ENCODE data around the gene ARG1. TPM values are rescaled to one million over a fixed set of nuclear protein-coding genes. Genes with fewer than 3 reads are reported as not detected.
"Not testable (repeated sequence)": the region's sequence is repeated elsewhere in the genome, so short reads cannot be mapped to it uniquely, and the experiment has no call there.

ARG1 gene
- total RNA-seq = 1 to 10 TPM in 3 of 8 experiments, under 1 TPM in 4, not detected in 1; 0.45 to 1.5 (median 0.90) TPM

GRCh38 chr6:131572686-131573415 lies at the start of gene ARG1:
TSS of gene ARG1 (plus strand) at chr6:131573226. CDS start at chr6:131573283, 57 bp downstream.
- Histone ChIP-seq H3K4me1 (replicated peaks in 1 of 2) (no peaks in the 10 kb centered on the region), H3K4me3 (no peak within 1 kb of the TSS), H3K27ac (no peak within 1 kb of the TSS)
- in situ Hi-C loops (cut with MboI; ENCODE audit: low pct_unique_long_range_greater_than_20kb in 2 of 9, low sequenced_read_pairs in 9 of 9, unreplicated experiment in 9 of 9) = no loop called here
- ATAC-seq (replicated peaks in 6 of 8) = no peak
- 85 to 100% (median 94%) methylated on average over 2 to 6 of the region's 6 CpGs; no CpG with 5 or more reads in 1 of the 10 experiments for WGBS, 10 experiments

- no peak overlapping the region for H3K4me3 ChIP-seq
- 80 to 100% (median 94%) methylated on average over 1 of the region's 1 CpG; no CpG with 5 or more reads in 6 of the 10 experiments for WGBS, 10 experiments
- ATAC-seq (replicated peaks in 6 of 8) = no peak
- no peak overlapping the region for H3K27ac ChIP-seq
- no peaks in the 10 kb centered on the region for H3K4me1 ChIP-seq (replicated peaks in 1 of 2)
- in situ Hi-C loops (cut with MboI; ENCODE audit: low pct_unique_long_range_greater_than_20kb in 2 of 9, low sequenced_read_pairs in 9 of 9, unreplicated experiment in 9 of 9) = no loop called here
Observed at GRCh38 chr6:131523988-131524673, 48.9 kb upstream of the ARG1 start.

- Histone ChIP-seq H3K4me1 (replicated peaks in 1 of 2) (no peaks in the 10 kb centered on the region), H3K4me3 (no peak overlapping the region), H3K27ac (no peak overlapping the region)
- WGBS, 10 experiments = 73 to 98% (median 92%) methylated on average over 5 to 18 of the region's 25 CpGs; no CpG with 5 or more reads in 1 of the 10 experiments
- in situ Hi-C loops (cut with MboI; ENCODE audit: low pct_unique_long_range_greater_than_20kb in 2 of 9, low sequenced_read_pairs in 9 of 9, unreplicated experiment in 9 of 9) = loop anchor here in 8 of 9 experiments (25.0 kb wide), 2 partner anchors 338 to 638 kb away; no protein-coding TSS in a partner anchor
- no peak for ATAC-seq (replicated peaks in 6 of 8)
Observed at GRCh38 chr6:131524695-131525336, 48.2 kb upstream of the ARG1 start.

GRCh38 chr6:131530936-131531335 lies 42.1 kb upstream of the ARG1 start:
- in situ Hi-C loops (cut with MboI; ENCODE audit: low pct_unique_long_range_greater_than_20kb in 2 of 9, low sequenced_read_pairs in 9 of 9, unreplicated experiment in 9 of 9) = loop anchor here (10.0 to 25.0 kb wide), 3 partner anchors 344 to 646 kb away; no protein-coding TSS in a partner anchor
- ATAC-seq (replicated peaks in 6 of 8); H3K27ac ChIP-seq; H3K4me3 ChIP-seq; H3K4me1 ChIP-seq (replicated peaks in 1 of 2): not testable (repeated sequence)
- WGBS, 10 experiments = 74 to 100% (median 88%) methylated on average over 1 to 5 of the region's 5 CpGs; no CpG with 5 or more reads in 1 of the 10 experiments

GRCh38 chr6:131531681-131532080 lies 41.3 kb upstream of the ARG1 start:
- 20 to 100% (median 87%) methylated on average over 1 to 7 of the region's 12 CpGs; no CpG with 5 or more reads in 3 of the 10 experiments for WGBS, 10 experiments
- not testable (repeated sequence) for H3K4me1 ChIP-seq (replicated peaks in 1 of 2); ATAC-seq (replicated peaks in 6 of 8); H3K4me3 ChIP-seq; H3K27ac ChIP-seq
- in situ Hi-C loops (cut with MboI; ENCODE audit: low pct_unique_long_range_greater_than_20kb in 2 of 9, low sequenced_read_pairs in 9 of 9, unreplicated experiment in 9 of 9) = loop anchor here (10.0 to 25.0 kb wide), 3 partner anchors 344 to 647 kb away; no protein-coding TSS in a partner anchor

- Histone ChIP-seq H3K4me1 (replicated peaks in 1 of 2) (no peaks in the 10 kb centered on the region), H3K27ac (no peak overlapping the region), H3K4me3 (no peak overlapping the region)
- WGBS, 10 experiments = 86% methylated on average over 3 of the region's 3 CpGs; no CpG with 5 or more reads in 9 of the 10 experiments
- ATAC-seq (replicated peaks in 6 of 8) = no peak
- in situ Hi-C loops (cut with MboI; ENCODE audit: low pct_unique_long_range_greater_than_20kb in 2 of 9, low sequenced_read_pairs in 9 of 9, unreplicated experiment in 9 of 9) = loop anchor here (10.0 to 25.0 kb wide), 3 partner anchors 345 to 648 kb away; no protein-coding TSS in a partner anchor
Observed at GRCh38 chr6:131532580-131533039, 40.4 kb upstream of the ARG1 start.

GRCh38 chr6:131538615-131539014 lies 34.4 kb upstream of the ARG1 start:
- not testable (repeated sequence) for H3K4me3 ChIP-seq; ATAC-seq (replicated peaks in 6 of 8); H3K4me1 ChIP-seq (replicated peaks in 1 of 2); H3K27ac ChIP-seq
- in situ Hi-C loops (cut with MboI; ENCODE audit: low pct_unique_long_range_greater_than_20kb in 2 of 9, low sequenced_read_pairs in 9 of 9, unreplicated experiment in 9 of 9) = loop anchor here (10.0 to 25.0 kb wide), 3 partner anchors 351 to 654 kb away; no protein-coding TSS in a partner anchor
- WGBS, 10 experiments = 17% methylated on average over 3 of the region's 4 CpGs; no CpG with 5 or more reads in 9 of the 10 experiments

GRCh38 chr6:131545317-131545716 lies 27.7 kb upstream of the ARG1 start:
- ATAC-seq (replicated peaks in 6 of 8) = no peak
- Histone ChIP-seq H3K27ac (no peak overlapping the region), H3K4me3 (no peak overlapping the region), H3K4me1 (replicated peaks in 1 of 2) (no peaks in the 10 kb centered on the region)
- WGBS, 10 experiments = 50 to 100% (median 77%) methylated on average over 1 to 2 of the region's 2 CpGs; no CpG with 5 or more reads in 2 of the 10 experiments
- in situ Hi-C loops (cut with MboI; ENCODE audit: low pct_unique_long_range_greater_than_20kb in 2 of 9, low sequenced_read_pairs in 9 of 9, unreplicated experiment in 9 of 9) = loop anchor here in 8 of 9 experiments (25.0 kb wide), 2 partner anchors 358 to 658 kb away; no protein-coding TSS in a partner anchor

GRCh38 chr6:131547488-131547887 lies 25.5 kb upstream of the ARG1 start:
- no peak overlapping the region for H3K4me3 ChIP-seq
- in situ Hi-C loops (cut with MboI; ENCODE audit: low pct_unique_long_range_greater_than_20kb in 2 of 9, low sequenced_read_pairs in 9 of 9, unreplicated experiment in 9 of 9) = loop anchor here in 8 of 9 experiments (25.0 kb wide), 2 partner anchors 360 to 660 kb away; no protein-coding TSS in a partner anchor
- no peak for ATAC-seq (replicated peaks in 6 of 8)
- 50 to 100% (median 94%) methylated on average over 1 to 4 of the region's 6 CpGs; no CpG with 5 or more reads in 2 of the 10 experiments for WGBS, 10 experiments
- H3K27ac ChIP-seq = no peak overlapping the region
- no peaks in the 10 kb centered on the region for H3K4me1 ChIP-seq (replicated peaks in 1 of 2)

GRCh38 chr6:131548441-131548840 lies 24.6 kb upstream of the ARG1 start:
- Histone ChIP-seq H3K4me3 (no peak overlapping the region), H3K4me1 (replicated peaks in 1 of 2) (no peaks in the 10 kb centered on the region), H3K27ac (no peak overlapping the region)
- no peak for ATAC-seq (replicated peaks in 6 of 8)
- WGBS, 10 experiments = 25 to 100% (median 76%) methylated on average over 1 of the region's 1 CpG; no CpG with 5 or more reads in 4 of the 10 experiments
- in situ Hi-C loops (cut with MboI; ENCODE audit: low pct_unique_long_range_greater_than_20kb in 2 of 9, low sequenced_read_pairs in 9 of 9, unreplicated experiment in 9 of 9) = loop anchor here in 8 of 9 experiments (25.0 kb wide), 2 partner anchors 361 to 661 kb away; no protein-coding TSS in a partner anchor

GRCh38 chr6:131549811-131550210 lies 23.2 kb upstream of the ARG1 start:
- WGBS, 10 experiments = 29 to 100% (median 63%) methylated on average over 1 to 2 of the region's 2 CpGs; no CpG with 5 or more reads in 2 of the 10 experiments
- Histone ChIP-seq H3K4me1 (replicated peaks in 1 of 2) (no peaks in the 10 kb centered on the region), H3K4me3 (no peak overlapping the region), H3K27ac (no peak overlapping the region)
- no peak for ATAC-seq (replicated peaks in 6 of 8)
- in situ Hi-C loops (cut with MboI; ENCODE audit: low pct_unique_long_range_greater_than_20kb in 2 of 9, low sequenced_read_pairs in 9 of 9, unreplicated experiment in 9 of 9) = loop anchor here in 8 of 9 experiments (25.0 kb wide), 2 partner anchors 363 to 663 kb away; no protein-coding TSS in a partner anchor

- ATAC-seq (replicated peaks in 6 of 8) = peak in 1 of 8 experiments; percentile 74
- Histone ChIP-seq H3K4me1 (replicated peaks in 1 of 2) (no peaks in the 10 kb centered on the region), H3K27ac (no peak overlapping the region), H3K4me3 (no peak overlapping the region)
- in situ Hi-C loops (cut with MboI; ENCODE audit: low pct_unique_long_range_greater_than_20kb in 2 of 9, low sequenced_read_pairs in 9 of 9, unreplicated experiment in 9 of 9) = no loop called here
- WGBS, 10 experiments = 41 to 93% (median 80%) methylated on average over 2 to 4 of the region's 4 CpGs; no CpG with 5 or more reads in 1 of the 10 experiments
Observed at GRCh38 chr6:131551902-131552301, 21.1 kb upstream of the ARG1 start.

Data from motor neuron (in vitro differentiated cells).